ENCODE results near the gene SIK3. TPM values are rescaled to one million over a fixed set of nuclear protein-coding genes. Genes with fewer than 3 reads are reported as not detected.

Gene SIK3
- total RNA-seq, 1 experiment from 2014 or later = 31.4 TPM

DNA sequence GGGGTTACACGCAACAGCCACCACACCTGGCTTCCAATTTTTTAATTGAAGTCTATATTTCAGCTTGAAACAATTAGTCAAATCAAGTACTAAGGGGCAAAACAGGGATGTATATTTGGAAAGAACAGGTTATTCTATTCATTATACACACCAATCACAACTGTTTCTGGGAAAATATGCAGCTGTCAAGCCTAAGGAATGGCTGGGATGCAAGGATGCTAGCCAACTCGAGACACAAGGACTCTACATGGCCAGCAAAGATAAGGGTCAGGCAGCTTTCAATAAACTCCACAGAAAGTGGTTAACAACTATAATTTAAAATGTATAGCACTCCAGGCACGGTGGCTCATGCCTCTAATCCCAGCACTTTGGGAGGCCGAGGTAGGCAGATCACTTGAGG, 134.0 kb downstream of the SIK3 start:
- Histone ChIP-seq H2AFZ (ENCODE audit: low read length) (no peak overlapping the region), H4K20me1 (ENCODE audit: control insufficient read depth, insufficient read depth, insufficient read length) (peaks cover 3% of the 10 kb centered on the region), H3K4ac (ENCODE audit: low read depth, low read length) (no peak overlapping the region), H3K4me1 (ENCODE audit: insufficient read depth, low read length) (peaks cover 3% of the 10 kb centered on the region; the same call in 1 of the 2 replicates), H3K56ac (ENCODE audit: insufficient read length, low read depth, low read length) (no peak overlapping the region), H2AK5ac (ENCODE audit: insufficient read length, low read length) (no peak overlapping the region), H2BK12ac (ENCODE audit: insufficient read length, low read depth, low read length) (no peak overlapping the region), H3K27ac (ENCODE audit: insufficient read length, low read depth, low read length) (no peak overlapping the region), H3K79me2 (ENCODE audit: insufficient read depth, low read length) (0 out of 2 replicates have a peak, but pooled peaks cover 2% of the 10 kb centered on the region), H3K27me3 (ENCODE audit: insufficient read depth, low read length) (no peaks in the 10 kb centered on the region), H4K5ac (ENCODE audit: insufficient read length, low read depth, low read length) (no peak overlapping the region), H3K9ac (ENCODE audit: extremely low read depth, insufficient read length, low read length) (no peak overlapping the region), H3T11ph (ENCODE audit: low read length) (no peak overlapping the region), H3K4me2 (ENCODE audit: insufficient read depth, insufficient read length, low read length) (no peak overlapping the region), H4K91ac (ENCODE audit: insufficient read length, low read depth, low read length) (no peak overlapping the region), H4K8ac (replicated peaks; ENCODE audit: insufficient read length, low read depth, low read length) (no peak overlapping the region), H2BK15ac (ENCODE audit: low read depth, low read length) (no peak overlapping the region), H2BK20ac (ENCODE audit: low read depth, low read length, poor library complexity, severe bottlenecking) (no peak overlapping the region), H3K18ac (ENCODE audit: insufficient read length, low read depth, low read length) (no peak overlapping the region), H3K14ac (ENCODE audit: insufficient read depth, low read length) (no peak overlapping the region), H3K9me3 (ENCODE audit: control insufficient read depth, low read depth, low read length) (no peaks in the 10 kb centered on the region), H3K79me1 (ENCODE audit: insufficient read depth, low read depth, low read length, poor library complexity, severe bottlenecking) (peaks cover 2% of the 10 kb centered on the region), H3K23ac (ENCODE audit: insufficient read length, low read depth, low read length) (no peak overlapping the region), H2BK120ac (ENCODE audit: low read depth, low read length, poor library complexity, severe bottlenecking) (no peak overlapping the region), H2BK5ac (ENCODE audit: insufficient read length, low read length) (no peak overlapping the region), H3K23me2 (ENCODE audit: insufficient read length, low read depth, low read length, poor library complexity, severe bottlenecking) (no peaks in the 10 kb centered on the region)
- H3K36me3 Mint-ChIP-seq (ENCODE audit: insufficient read depth in 1 of 3, low read depth in 3 of 3) = no peaks in the 10 kb centered on the region
- no CpG with 5 or more reads among the region's 4 CpGs for WGBS (ENCODE audit: extremely low coverage, insufficient read length, low lambda C conversion rate)
- H3K9me3 Mint-ChIP-seq = no peaks in the 10 kb centered on the region
- peaks cover 30% of the 10 kb centered on the region in 2 experiments for H3K4me1 Mint-ChIP-seq
- no peaks in the 10 kb centered on the region for H3K27me3 Mint-ChIP-seq (ENCODE audit: low read depth)
- TF ChIP-seq, protein P1, sequence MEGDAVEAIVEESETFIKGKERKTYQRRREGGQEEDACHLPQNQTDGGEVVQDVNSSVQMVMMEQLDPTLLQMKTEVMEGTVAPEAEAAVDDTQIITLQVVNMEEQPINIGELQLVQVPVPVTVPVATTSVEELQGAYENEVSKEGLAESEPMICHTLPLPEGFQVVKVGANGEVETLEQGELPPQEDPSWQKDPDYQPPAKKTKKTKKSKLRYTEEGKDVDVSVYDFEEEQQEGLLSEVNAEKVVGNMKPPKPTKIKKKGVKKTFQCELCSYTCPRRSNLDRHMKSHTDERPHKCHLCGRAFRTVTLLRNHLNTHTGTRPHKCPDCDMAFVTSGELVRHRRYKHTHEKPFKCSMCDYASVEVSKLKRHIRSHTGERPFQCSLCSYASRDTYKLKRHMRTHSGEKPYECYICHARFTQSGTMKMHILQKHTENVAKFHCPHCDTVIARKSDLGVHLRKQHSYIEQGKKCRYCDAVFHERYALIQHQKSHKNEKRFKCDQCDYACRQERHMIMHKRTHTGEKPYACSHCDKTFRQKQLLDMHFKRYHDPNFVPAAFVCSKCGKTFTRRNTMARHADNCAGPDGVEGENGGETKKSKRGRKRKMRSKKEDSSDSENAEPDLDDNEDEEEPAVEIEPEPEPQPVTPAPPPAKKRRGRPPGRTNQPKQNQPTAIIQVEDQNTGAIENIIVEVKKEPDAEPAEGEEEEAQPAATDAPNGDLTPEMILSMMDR (conservative IDR thresholded peaks at IDR 0.05) = no peak
- H3K4me3 Mint-ChIP-seq = no peak overlapping the region
- no peak overlapping the region for H3K27ac Mint-ChIP-seq
- DNase-seq = no peak
